GM19193 (cell line): ENCODE measurements around the gene MIER3.

Experiments used
- POLR2A ChIP-seq: IDR thresholded peaks from 4 replicates; pipeline ENCODE4 v1.6.1; 2011; ENCODE audit not compliant: insufficient read depth, insufficient read length; ENCODE audit errors: extremely low read depth

The MIER3 gene

GRCh38 chr5:56876327-56876726 lies 75.6 kb downstream of the MIER3 start:
- no peak for TF ChIP-seq POLR2A

GRCh38 chr5:56873056-56873455 lies 78.9 kb downstream of the MIER3 start:
- no peak for TF ChIP-seq POLR2A

- no peak for TF ChIP-seq POLR2A
Observed at GRCh38 chr5:56871777-56872176, 80.1 kb downstream of the MIER3 start.
